MM.1S (cell line): Measurements from ENCODE around the gene GRPEL1.

Experiments
- DNase-seq: peaks from one replicate; pipeline ENCODE4 v3.0.0-alpha.2; 2015
- H2AFZ ChIP-seq: fragments of 300-600 bp; sonication (generic); 2 replicates; pipeline ENCODE4 v1.6.0; 2016; ENCODE audit warnings: antibody characterized with exemption, low read length
- H3F3A ChIP-seq: fragments of 300-600 bp; sonication (generic); 2 replicates; pipeline ENCODE4 v1.6.1; 2016; ENCODE audit warnings: mild to moderate bottlenecking, antibody characterized with exemption, low read length, moderate library complexity, mixed read lengths; ENCODE audit not compliant: insufficient read depth
- H3K27ac ChIP-seq: fragments of 300-600 bp; sonication (generic); 2 replicates; pipeline ENCODE4 v1.5.1; 2016; ENCODE audit warnings: mild to moderate bottlenecking, low read length
- H3K27me3 ChIP-seq: fragments of 300-600 bp; sonication (generic); replicated peaks from 2 replicates; pipeline ENCODE4 v1.6.0; 2016; ENCODE audit warnings: low read length; ENCODE audit not compliant: insufficient read depth
- H3K36me3 ChIP-seq: fragments of 300-600 bp; sonication (generic); replicated peaks from 2 replicates; pipeline ENCODE4 v1.6.1; 2016; ENCODE audit warnings: mild to moderate bottlenecking, low read length, mixed read lengths; ENCODE audit not compliant: insufficient read depth
- H3K4me1 ChIP-seq: fragments of 300-600 bp; sonication (generic); 2 replicates; pipeline ENCODE4 v1.6.1; 2016; ENCODE audit warnings: low read length, mixed read lengths
- H3K4me2 ChIP-seq: fragments of 300-600 bp; sonication (generic); 2 replicates; pipeline ENCODE4 v1.6.0; 2016; ENCODE audit warnings: low read depth, low read length
- H3K4me3 ChIP-seq: fragments of 300-600 bp; sonication (generic); 2 replicates; pipeline ENCODE4 v1.5.1; 2016; ENCODE audit warnings: low read length, mixed read lengths
- H3K79me2 ChIP-seq: fragments of 300-600 bp; sonication (generic); 2 replicates; pipeline ENCODE4 v1.6.1; 2016; ENCODE audit warnings: mixed run types, low read length, mixed read lengths
- H3K9ac ChIP-seq: fragments of 300-600 bp; sonication (generic); 2 replicates; pipeline ENCODE4 v1.6.1; 2016; ENCODE audit warnings: low read length, mixed read lengths
- H3K9me2 ChIP-seq: fragments of 300-600 bp; sonication (generic); replicated peaks from 2 replicates; pipeline ENCODE4 v1.6.1; 2016; ENCODE audit warnings: mild to moderate bottlenecking, low read length, mixed read lengths; ENCODE audit not compliant: insufficient read depth
- H3K9me3 ChIP-seq: fragments of 300-600 bp; sonication (generic); replicated peaks from 2 replicates; pipeline ENCODE4 v1.6.1; 2016; ENCODE audit warnings: mild to moderate bottlenecking, low read length, mixed read lengths; ENCODE audit not compliant: insufficient read depth
- H4K20me1 ChIP-seq: fragments of 300-600 bp; sonication (generic); 2 replicates; pipeline ENCODE4 v1.6.1; 2016; ENCODE audit warnings: mild to moderate bottlenecking, low read length, moderate library complexity, mixed read lengths; ENCODE audit not compliant: insufficient read depth
- CTCF ChIP-seq: fragments of 300-600 bp; sonication (generic); IDR thresholded peaks from 2 replicates; pipeline ENCODE4 v1.5.1; 2016; ENCODE audit warnings: antibody characterized with exemption, low read length, mixed read lengths
- EZH2 ChIP-seq: fragments of 300-600 bp; sonication (generic); optimal IDR thresholded peaks from 2 replicates; pipeline ENCODE3; 2017; ENCODE audit warnings: low read depth, mild to moderate bottlenecking, antibody characterized with exemption, low read length, mixed read lengths
- EZH2phosphoT487 ChIP-seq: fragments of 300-600 bp; sonication (generic); IDR thresholded peaks from 2 replicates; pipeline ENCODE4 v1.6.1; 2018; ENCODE audit warnings: antibody characterized with exemption, low read length

The GRPEL1 gene

GRCh38 chr4:7049739-7050138 lies 18.1 kb downstream of the GRPEL1 start:
- Histone ChIP-seq H4K20me1 (no peaks in the 10 kb centered on the region), H3K4me1 (no peaks in the 10 kb centered on the region), H3K4me2 (no peak overlapping the region), H3K27ac (no peak overlapping the region), H3K9me3 (no peaks in the 10 kb centered on the region), H3K4me3 (no peak overlapping the region), H3K36me3 (no peaks in the 10 kb centered on the region; the same call in 1 of the 2 replicates), H3F3A (no peaks in the 10 kb centered on the region), H3K9me2 (no peaks in the 10 kb centered on the region), H2AFZ (no peak overlapping the region), H3K9ac (no peak overlapping the region), H3K27me3 (no peaks in the 10 kb centered on the region), H3K79me2 (peaks cover 76% of the 10 kb centered on the region)
- TF ChIP-seq EZH2, result no peak
- no peak for TF ChIP-seq EZH2phosphoT487
- DNase-seq, result no peak

DNA sequence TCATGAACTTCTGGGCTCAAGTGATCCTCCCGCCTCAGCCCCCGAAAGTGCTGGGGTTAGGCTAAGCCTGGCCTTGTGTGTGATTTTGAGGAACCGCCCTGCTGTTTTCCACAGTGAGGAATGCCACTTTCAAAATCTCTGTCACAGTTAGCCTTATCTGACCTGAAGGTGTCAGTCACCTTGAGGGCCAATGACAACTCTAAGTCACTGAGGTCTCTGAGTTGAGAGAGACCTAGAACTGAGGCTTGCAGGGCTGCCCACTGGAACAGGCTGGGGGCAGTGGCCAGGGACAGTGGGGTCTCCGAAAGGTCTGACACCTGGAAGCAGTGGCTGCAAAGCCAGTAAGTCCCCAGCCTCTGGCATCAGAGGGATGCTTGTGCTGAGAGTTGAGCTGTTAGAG lies 18.6 kb downstream of the GRPEL1 start:
- Histone ChIP-seq H3K9me3 (no peaks in the 10 kb centered on the region), H3K27me3 (no peaks in the 10 kb centered on the region), H2AFZ (no peak overlapping the region), H3K4me1 (peaks cover 4% of the 10 kb centered on the region; the same call in 1 of the 2 replicates), H3K4me2 (no peak overlapping the region), H3K79me2 (peaks cover 80% of the 10 kb centered on the region), H4K20me1 (no peaks in the 10 kb centered on the region), H3F3A (no peaks in the 10 kb centered on the region), H3K36me3 (no peaks in the 10 kb centered on the region; the same call in 1 of the 2 replicates), H3K27ac (no peak overlapping the region), H3K9me2 (no peaks in the 10 kb centered on the region), H3K4me3 (no peak overlapping the region), H3K9ac (no peak overlapping the region)
- TF ChIP-seq CTCF (no peak), EZH2phosphoT487 (no peak), EZH2 (no peak)
- no peak for DNase-seq

DNA sequence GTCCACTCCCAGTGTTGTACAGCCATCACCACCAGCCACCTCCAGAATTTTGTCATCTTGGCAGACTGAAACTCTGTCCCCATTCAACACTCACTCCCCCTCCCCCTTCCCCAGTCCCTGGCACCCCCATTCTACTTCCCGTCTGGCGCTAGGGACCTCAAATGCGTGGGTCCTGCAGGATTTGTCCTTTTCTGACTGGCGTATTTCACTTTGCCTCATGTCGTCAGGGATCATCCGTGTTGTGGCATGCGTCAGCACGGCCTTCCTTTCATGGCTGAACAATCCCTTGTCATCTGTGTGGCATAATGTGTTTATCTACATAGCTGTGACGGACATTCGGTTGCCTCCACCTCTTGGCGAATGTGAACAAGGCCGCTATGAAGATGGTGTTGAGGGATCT lies 19.2 kb downstream of the GRPEL1 start:
- no peaks in the 10 kb centered on the region for H3K27me3 ChIP-seq
- TF ChIP-seq EZH2phosphoT487, result no peak
- no peak for TF ChIP-seq CTCF
- TF ChIP-seq EZH2, result no peak
- no peak overlapping the region for H3K9ac ChIP-seq
- no peak overlapping the region for H2AFZ ChIP-seq
- peaks cover 6% of the 10 kb centered on the region; the same call in 1 of the 2 replicates for H3K4me1 ChIP-seq
- H3K9me3 ChIP-seq, result no peaks in the 10 kb centered on the region
- no peak for DNase-seq
- H3F3A ChIP-seq, result no peaks in the 10 kb centered on the region
- H3K4me2 ChIP-seq, result no peak overlapping the region
- H4K20me1 ChIP-seq, result no peaks in the 10 kb centered on the region
- H3K27ac ChIP-seq, result no peak overlapping the region
- peaks cover 81% of the 10 kb centered on the region for H3K79me2 ChIP-seq
- H3K4me3 ChIP-seq, result no peak overlapping the region
- H3K36me3 ChIP-seq, result no peaks in the 10 kb centered on the region
- H3K9me2 ChIP-seq, result no peaks in the 10 kb centered on the region

GRCh38 chr4:7046971-7047370 lies 20.9 kb downstream of the GRPEL1 start:
- Histone ChIP-seq H3K36me3 (no peaks in the 10 kb centered on the region), H3K4me3 (no peak overlapping the region), H3K9ac (no peak overlapping the region), H3K9me3 (no peaks in the 10 kb centered on the region), H2AFZ (no peak overlapping the region), H3K4me1 (peaks cover 10% of the 10 kb centered on the region; the same call in 1 of the 2 replicates), H3K27me3 (no peaks in the 10 kb centered on the region), H3F3A (no peaks in the 10 kb centered on the region), H3K9me2 (no peaks in the 10 kb centered on the region), H3K4me2 (no peak overlapping the region), H4K20me1 (no peaks in the 10 kb centered on the region), H3K27ac (no peak overlapping the region), H3K79me2 (peaks cover 79% of the 10 kb centered on the region)
- TF ChIP-seq EZH2phosphoT487 (no peak), EZH2 (no peak), CTCF (no peak)
- no peak for DNase-seq
